NOMO-1 treated with DMSO at 0.1 percent for 48 hours (cell line): ENCODE measurements around the gene CCDC183.
"Not testable (repeated sequence)": the region's sequence is repeated elsewhere in the genome, so short reads cannot be mapped to it uniquely, and the experiment has no call there.

Source experiments
- DNase-seq: peaks from one replicate; lab custom pipeline; 2025; ENCODE audit not compliant: unreplicated experiment; lab: John Stamatoyannopoulos, UW

Gene CCDC183

GRCh38 chr9:136837146-136837855 lies 41.2 kb downstream of the CCDC183 start:
- DNase-seq, result no peak

GRCh38 chr9:136837856-136838277 lies 41.7 kb downstream of the CCDC183 start:
- not testable (repeated sequence) for DNase-seq

GRCh38 chr9:136838314-136839228 lies 42.4 kb downstream of the CCDC183 start:
- no peak for DNase-seq

GRCh38 chr9:136839229-136840139 lies 43.3 kb downstream of the CCDC183 start:
- no peak for DNase-seq

GRCh38 chr9:136840140-136840876 lies 44.2 kb downstream of the CCDC183 start:
- DNase-seq, result no peak

GRCh38 chr9:136840877-136841645 lies 44.9 kb downstream of the CCDC183 start:
- no peak for DNase-seq

- DNase-seq, result not testable (repeated sequence)
Observed at GRCh38 chr9:136841646-136842379, 45.7 kb downstream of the CCDC183 start.

- peak; percentile 69 for DNase-seq
Observed at GRCh38 chr9:136842380-136842948, 46.3 kb downstream of the CCDC183 start, which contains the start of gene AJM1. Gene AJM1 (plus strand): TSS chr9:136842478. CDS start chr9:136844415, 1,937 bp downstream.

GRCh38 chr9:136843159-136843800 lies 47.1 kb downstream of the CCDC183 start:
- DNase-seq, result not testable (repeated sequence)

GRCh38 chr9:136843801-136844740 lies 47.9 kb downstream of the CCDC183 start:
- peak; percentile 9 for DNase-seq

- no peak for DNase-seq
Observed at GRCh38 chr9:136844761-136845464, 48.8 kb downstream of the CCDC183 start.

GRCh38 chr9:136845465-136846260 lies 49.5 kb downstream of the CCDC183 start:
- DNase-seq, result no peak

- no peak for DNase-seq
Observed at GRCh38 chr9:136846376-136847087, 50.4 kb downstream of the CCDC183 start.

GRCh38 chr9:136847088-136847825 lies 51.1 kb downstream of the CCDC183 start:
- no peak for DNase-seq
